ENCODE data around the gene CACNA1S. TPM values are rescaled to one million over a fixed set of nuclear protein-coding genes. Genes with fewer than 3 reads are reported as not detected.

The CACNA1S gene
- total RNA-seq, 1 donor from 2014 or later, result not detected

DNA sequence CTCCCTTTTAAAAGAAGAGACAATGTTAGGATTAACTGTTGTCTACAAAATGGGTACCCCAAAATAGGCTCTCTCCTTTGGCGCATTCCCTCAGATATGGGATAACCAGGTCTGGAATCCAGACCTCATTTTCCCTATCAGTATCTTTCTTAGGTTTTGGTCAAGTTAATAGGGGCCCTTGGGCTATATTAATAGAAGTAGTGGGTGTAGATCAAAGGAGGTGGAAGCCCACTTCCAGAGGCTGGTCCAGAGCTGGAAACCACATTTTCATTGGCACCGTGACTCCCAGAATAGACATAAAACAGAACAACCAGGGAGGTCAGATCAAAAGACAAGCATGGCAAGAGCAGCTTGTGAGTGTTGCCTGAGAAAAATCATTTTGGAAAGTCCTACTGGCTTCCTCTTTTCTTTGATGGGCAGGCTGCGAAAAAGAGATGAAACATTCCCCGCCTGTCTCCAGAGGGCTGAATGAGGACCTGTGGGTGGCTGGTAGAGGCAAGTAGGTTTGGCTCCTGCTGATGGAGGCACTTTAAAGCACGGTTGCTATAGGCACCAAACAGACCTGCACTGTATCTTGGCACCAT, 62.9 kb downstream of the CACNA1S start:
- intact Hi-C loops (cut with micrococcal nuclease), result no loop called here
- Histone ChIP-seq H3K36me3 (no peaks in the 10 kb centered on the region), H3K27ac (replicated peaks) (no peak overlapping the region), H3K4me1 (peaks cover 8% of the 10 kb centered on the region), H3K27me3 (ENCODE audit: low read depth) (peaks cover 45% of the 10 kb centered on the region), H3K4me3 (no peak overlapping the region), H3K9me3 (replicated peaks) (no peaks in the 10 kb centered on the region)
- DNase-seq, result no peak
- TF ChIP-seq CTCF (IDR thresholded peaks at IDR 0.05; ENCODE audit: borderline replicate concordance), result no peak

- H3K27me3 ChIP-seq (ENCODE audit: low read depth), result peaks cover 44% of the 10 kb centered on the region
- H3K9me3 ChIP-seq (replicated peaks), result no peaks in the 10 kb centered on the region
- H3K4me1 ChIP-seq, result no peaks in the 10 kb centered on the region
- H3K36me3 ChIP-seq, result no peaks in the 10 kb centered on the region
- H3K27ac ChIP-seq (replicated peaks), result no peak overlapping the region
- DNase-seq, result no peak
- TF ChIP-seq CTCF (IDR thresholded peaks at IDR 0.05; ENCODE audit: borderline replicate concordance), result no peak
- intact Hi-C loops (cut with micrococcal nuclease), result no loop called here
- no peak overlapping the region for H3K4me3 ChIP-seq
Measured at GRCh38 chr1:201048521-201048920, 63.7 kb downstream of the CACNA1S start.

DNA sequence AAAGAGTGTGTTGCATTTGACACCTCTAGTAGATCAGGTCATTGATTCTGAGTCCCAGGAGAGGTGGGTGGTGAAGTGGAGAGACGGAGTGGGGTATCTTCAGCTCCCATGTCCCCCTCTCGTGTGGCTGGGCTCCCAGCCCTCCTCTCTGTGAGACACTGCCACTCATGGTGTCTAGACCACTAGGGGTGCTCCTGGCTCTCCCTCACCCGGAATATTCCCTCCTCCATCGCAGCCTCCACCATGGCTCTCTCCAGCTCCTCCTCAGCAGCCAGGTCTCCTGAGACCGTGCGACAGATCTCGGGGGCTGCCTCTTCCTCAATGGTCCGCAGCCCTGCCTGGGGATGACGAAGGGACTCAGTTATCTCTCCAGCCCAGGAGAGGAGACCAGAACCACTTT, 68.1 kb downstream of the CACNA1S start:
- H3K4me1 ChIP-seq, result peaks cover 7% of the 10 kb centered on the region
- intact Hi-C loops (cut with micrococcal nuclease), result loop anchor here (5.0 kb wide), 1 partner anchor 67 kb away; no protein-coding TSS in a partner anchor
- peaks cover 33% of the 10 kb centered on the region for H3K27me3 ChIP-seq (ENCODE audit: low read depth)
- DNase-seq, result no peak
- no peaks in the 10 kb centered on the region for H3K9me3 ChIP-seq (replicated peaks)
- H3K36me3 ChIP-seq, result no peaks in the 10 kb centered on the region
- no peak for TF ChIP-seq CTCF (IDR thresholded peaks at IDR 0.05; ENCODE audit: borderline replicate concordance)
- H3K27ac ChIP-seq (replicated peaks), result no peak overlapping the region
- H3K4me3 ChIP-seq, result no peak overlapping the region

- Histone ChIP-seq H3K4me3 (no peak overlapping the region), H3K9me3 (replicated peaks) (no peaks in the 10 kb centered on the region), H3K4me1 (peaks cover 7% of the 10 kb centered on the region), H3K27ac (replicated peaks) (no peak overlapping the region), H3K27me3 (ENCODE audit: low read depth) (peaks cover 21% of the 10 kb centered on the region), H3K36me3 (no peaks in the 10 kb centered on the region)
- peak; percentile 40 for DNase-seq
- intact Hi-C loops (cut with micrococcal nuclease), result loop anchor here (5.0 kb wide), 1 partner anchor 66 kb away; no protein-coding TSS in a partner anchor
- TF ChIP-seq CTCF (IDR thresholded peaks at IDR 0.05; ENCODE audit: borderline replicate concordance), result peak; percentile 88
Measured at GRCh38 chr1:201042779-201043461, 69.3 kb downstream of the CACNA1S start.

DNA sequence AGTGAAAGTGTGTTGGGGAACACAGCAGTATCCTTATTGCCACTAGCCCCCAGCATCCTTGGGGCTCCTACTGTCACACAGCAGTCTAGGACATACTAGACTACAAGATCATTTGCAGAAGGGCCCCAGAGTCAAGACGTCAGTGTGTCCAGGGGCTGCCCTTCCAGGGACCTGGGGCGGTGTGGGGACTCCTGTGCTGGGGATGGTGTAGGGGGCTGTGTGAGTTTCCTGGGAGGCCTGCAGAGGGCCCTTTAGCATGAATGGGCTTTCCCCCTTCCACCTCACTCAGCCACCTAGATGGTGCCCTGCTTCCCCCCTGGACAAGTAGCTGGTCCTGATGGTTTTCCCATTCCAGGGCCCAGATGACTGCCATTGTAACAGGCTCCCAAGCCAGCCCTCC, 71.2 kb downstream of the CACNA1S start:
- intact Hi-C loops (cut with micrococcal nuclease), result loop anchor here (5.0 kb wide), 1 partner anchor 64 kb away; no protein-coding TSS in a partner anchor
- peaks cover 7% of the 10 kb centered on the region for H3K4me1 ChIP-seq
- H3K4me3 ChIP-seq, result no peak overlapping the region
- H3K27ac ChIP-seq (replicated peaks), result no peak overlapping the region
- no peak for TF ChIP-seq CTCF (IDR thresholded peaks at IDR 0.05; ENCODE audit: borderline replicate concordance)
- no peaks in the 10 kb centered on the region for H3K36me3 ChIP-seq
- peaks cover 23% of the 10 kb centered on the region for H3K27me3 ChIP-seq (ENCODE audit: low read depth)
- no peaks in the 10 kb centered on the region for H3K9me3 ChIP-seq (replicated peaks)
- no peak for DNase-seq
